GM12892 (cell line): ENCODE results near the gene DHRS3.
"Not testable (repeated sequence)": the region's sequence is repeated elsewhere in the genome, so short reads cannot be mapped to it uniquely, and the experiment has no call there.

Experiments used
- POLR2A ChIP-seq: IDR thresholded peaks from 2 replicates; pipeline ENCODE4 v1.6.1; 2011; ENCODE audit warnings: low read depth, low read length, control low read depth
- POLR2AphosphoS5 ChIP-seq: IDR thresholded peaks from 2 replicates; pipeline ENCODE4 v1.6.1; 2011; ENCODE audit warnings: low read depth, low read length, control low read depth

DNA sequence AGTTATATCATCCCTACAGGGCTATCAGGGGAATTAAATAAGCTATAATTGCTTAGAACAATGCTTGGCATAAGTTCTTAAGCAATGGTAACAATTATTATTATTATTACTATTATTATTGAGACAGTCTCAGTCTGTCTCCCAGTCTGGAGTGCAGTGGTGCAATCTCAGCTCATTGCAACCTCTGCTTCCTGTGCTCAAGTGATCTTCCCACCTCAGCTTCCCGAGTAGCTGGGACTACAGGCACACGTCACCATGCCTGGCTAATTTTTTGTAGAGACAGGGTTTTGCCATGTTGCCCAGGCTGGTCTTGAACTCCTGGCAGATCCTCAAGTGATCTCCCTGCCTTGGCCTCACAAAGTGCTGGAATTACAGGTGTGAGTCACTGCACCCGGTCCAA lies 79.5 kb downstream of the DHRS3 start:
- TF ChIP-seq POLR2A, POLR2AphosphoS5: not testable (repeated sequence)
